ENCODE data around the gene CTLA4. TPM values are rescaled to one million over a fixed set of nuclear protein-coding genes. Genes with fewer than 3 reads are reported as not detected.

CTLA4 gene
- total and polyA plus RNA-seq, 9 of the 15 experiments (the other 6 are each of a cell fraction or from before 2014, with no cell fraction given): 0.10 to 0.22 (median 0.11) TPM; not detected in 4

DNA sequence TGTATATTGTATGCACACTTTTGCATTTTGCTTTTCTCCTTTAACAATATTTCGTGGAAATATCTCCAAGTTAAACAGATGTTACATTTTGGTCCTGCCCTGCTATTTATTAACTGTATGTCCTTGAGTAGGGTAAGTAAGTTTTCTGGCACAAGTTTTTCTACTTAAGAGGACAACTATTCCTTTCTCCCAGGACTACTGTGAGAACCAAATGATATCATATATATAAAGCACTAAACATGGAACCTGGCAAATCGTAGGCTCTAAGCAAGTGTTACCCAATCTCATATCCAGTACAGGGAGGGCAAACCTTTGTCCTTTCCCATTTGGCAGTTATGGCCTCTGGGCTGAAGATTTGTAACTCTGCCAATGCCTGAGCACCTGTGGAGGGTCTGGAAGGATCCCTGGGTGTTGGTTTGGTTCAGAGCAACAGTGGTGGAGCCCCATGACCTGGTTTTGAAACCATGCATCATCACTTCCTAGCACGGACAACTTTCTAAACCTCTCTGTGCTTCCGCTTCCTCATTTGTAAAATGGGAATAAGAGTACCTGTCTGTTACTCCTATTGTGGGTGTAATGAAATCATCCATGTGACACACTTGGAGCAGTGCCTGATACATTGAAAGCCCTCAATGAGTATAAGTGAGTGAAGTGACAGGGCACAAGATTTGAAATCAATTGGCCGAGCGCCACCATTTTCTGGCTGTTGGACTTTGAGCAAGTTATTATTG, 40.7 kb downstream of the CTLA4 start:
- no peaks in the 10 kb centered on the region for H3K79me2 ChIP-seq (ENCODE audit: control insufficient read depth, insufficient read depth, low read length)
- H3K27me3 ChIP-seq (ENCODE audit: control insufficient read depth in 2 of 2, insufficient read depth in 2 of 2, low read length in 2 of 2): no peaks in the 10 kb centered on the region; a peak in 1 of 5 replicates
- BruUV-seq (replicated peaks): no TSS peak
- H3K36me3 ChIP-seq (ENCODE audit: control insufficient read depth, insufficient read depth, low read length): no peaks in the 10 kb centered on the region
- FAIRE-seq: no peak
- H3K4me2 ChIP-seq (ENCODE audit: insufficient read depth, low read length): no peak overlapping the region
- intact Hi-C loops (cut with micrococcal nuclease) (loop anchor here (5.0 kb wide), 2 partner anchors 146 to 426 kb away; no protein-coding TSS in a partner anchor), in situ Hi-C loops (cut with MboI) (no loop called here)
- no peak overlapping the region for H3K9ac ChIP-seq (ENCODE audit: insufficient read depth in 1 of 2, low read depth in 2 of 2, low read length in 2 of 2)
- POLR2A ChIA-PET: no interaction called here
- DNase-seq (ENCODE audit: extremely low read depth in 1 of 4, low spot score in 3 of 4): no peak
- H3K4me1 ChIP-seq (replicated peaks in 1 of 2; ENCODE audit: control insufficient read depth in 2 of 2, insufficient read depth in 2 of 2, low read length in 2 of 2): no peaks in the 10 kb centered on the region
- H3K27ac ChIP-seq (ENCODE audit: extremely low read depth, low read depth, low read length): no peak overlapping the region
- no peak overlapping the region for H2AFZ ChIP-seq (ENCODE audit: low read depth, low read length)
- no peaks in the 10 kb centered on the region for H3K9me3 ChIP-seq (replicated peaks; ENCODE audit: control insufficient read depth, insufficient read depth, low read depth, low read length)
- no peaks in the 10 kb centered on the region for H3K9me1 ChIP-seq (ENCODE audit: control insufficient read depth, insufficient read depth, low read length)
- CTCF ChIA-PET (ENCODE audit: low intra/inter-chr PET ratio): no interaction called here
- no peaks in the 10 kb centered on the region for H4K20me1 ChIP-seq (replicated peaks; ENCODE audit: control insufficient read depth, insufficient read depth, low read length)
- WGBS (ENCODE audit: insufficient coverage, low coverage, missing lambda C conversion rate): 0% methylated on average over 5 of the region's 6 CpGs
- ATAC-seq: no peak
- no peak overlapping the region for H3K4me3 ChIP-seq
- TF ChIP-seq, protein P1, sequence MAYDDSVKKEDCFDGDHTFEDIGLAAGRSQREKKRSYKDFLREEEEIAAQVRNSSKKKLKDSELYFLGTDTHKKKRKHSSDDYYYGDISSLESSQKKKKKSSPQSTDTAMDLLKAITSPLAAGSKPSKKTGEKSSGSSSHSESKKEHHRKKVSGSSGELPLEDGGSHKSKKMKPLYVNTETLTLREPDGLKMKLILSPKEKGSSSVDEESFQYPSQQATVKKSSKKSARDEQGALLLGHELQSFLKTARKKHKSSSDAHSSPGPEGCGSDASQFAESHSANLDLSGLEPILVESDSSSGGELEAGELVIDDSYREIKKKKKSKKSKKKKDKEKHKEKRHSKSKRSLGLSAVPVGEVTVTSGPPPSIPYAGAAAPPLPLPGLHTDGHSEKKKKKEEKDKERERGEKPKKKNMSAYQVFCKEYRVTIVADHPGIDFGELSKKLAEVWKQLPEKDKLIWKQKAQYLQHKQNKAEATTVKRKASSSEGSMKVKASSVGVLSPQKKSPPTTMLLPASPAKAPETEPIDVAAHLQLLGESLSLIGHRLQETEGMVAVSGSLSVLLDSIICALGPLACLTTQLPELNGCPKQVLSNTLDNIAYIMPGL (CRISPR knock-in tag; IDR thresholded peaks at IDR 0.05): no peak
- TF ChIP-seq ETV1 (tag; conservative IDR thresholded peaks at IDR 0.05; ENCODE audit: low read depth) (no peak), SIX5 (IDR thresholded peaks at IDR 0.05; ENCODE audit: borderline replicate concordance in 1 of 2, insufficient read depth in 1 of 2, low read depth in 1 of 2, low read length in 2 of 2) (no peak), SRSF1 (IDR thresholded peaks at IDR 0.05; ENCODE audit: low read depth, low read length) (no peak), ZZZ3 (IDR thresholded peaks at IDR 0.05) (no peak), PRPF4 (IDR thresholded peaks at IDR 0.05; ENCODE audit: insufficient read depth, low read depth, low read length, poor library complexity, severe bottlenecking) (no peak)
- TF ChIP-seq, protein P2, sequence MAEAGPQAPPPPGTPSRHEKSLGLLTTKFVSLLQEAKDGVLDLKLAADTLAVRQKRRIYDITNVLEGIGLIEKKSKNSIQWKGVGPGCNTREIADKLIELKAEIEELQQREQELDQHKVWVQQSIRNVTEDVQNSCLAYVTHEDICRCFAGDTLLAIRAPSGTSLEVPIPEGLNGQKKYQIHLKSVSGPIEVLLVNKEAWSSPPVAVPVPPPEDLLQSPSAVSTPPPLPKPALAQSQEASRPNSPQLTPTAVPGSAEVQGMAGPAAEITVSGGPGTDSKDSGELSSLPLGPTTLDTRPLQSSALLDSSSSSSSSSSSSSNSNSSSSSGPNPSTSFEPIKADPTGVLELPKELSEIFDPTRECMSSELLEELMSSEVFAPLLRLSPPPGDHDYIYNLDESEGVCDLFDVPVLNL (CRISPR knock-in tag; IDR thresholded peaks at IDR 0.05; ENCODE audit: low read depth): no peak
- TF ChIP-seq, protein P3, sequence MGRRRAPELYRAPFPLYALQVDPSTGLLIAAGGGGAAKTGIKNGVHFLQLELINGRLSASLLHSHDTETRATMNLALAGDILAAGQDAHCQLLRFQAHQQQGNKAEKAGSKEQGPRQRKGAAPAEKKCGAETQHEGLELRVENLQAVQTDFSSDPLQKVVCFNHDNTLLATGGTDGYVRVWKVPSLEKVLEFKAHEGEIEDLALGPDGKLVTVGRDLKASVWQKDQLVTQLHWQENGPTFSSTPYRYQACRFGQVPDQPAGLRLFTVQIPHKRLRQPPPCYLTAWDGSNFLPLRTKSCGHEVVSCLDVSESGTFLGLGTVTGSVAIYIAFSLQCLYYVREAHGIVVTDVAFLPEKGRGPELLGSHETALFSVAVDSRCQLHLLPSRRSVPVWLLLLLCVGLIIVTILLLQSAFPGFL (CRISPR knock-in tag; IDR thresholded peaks at IDR 0.05): no peak
- TF ChIP-seq, protein P4, sequence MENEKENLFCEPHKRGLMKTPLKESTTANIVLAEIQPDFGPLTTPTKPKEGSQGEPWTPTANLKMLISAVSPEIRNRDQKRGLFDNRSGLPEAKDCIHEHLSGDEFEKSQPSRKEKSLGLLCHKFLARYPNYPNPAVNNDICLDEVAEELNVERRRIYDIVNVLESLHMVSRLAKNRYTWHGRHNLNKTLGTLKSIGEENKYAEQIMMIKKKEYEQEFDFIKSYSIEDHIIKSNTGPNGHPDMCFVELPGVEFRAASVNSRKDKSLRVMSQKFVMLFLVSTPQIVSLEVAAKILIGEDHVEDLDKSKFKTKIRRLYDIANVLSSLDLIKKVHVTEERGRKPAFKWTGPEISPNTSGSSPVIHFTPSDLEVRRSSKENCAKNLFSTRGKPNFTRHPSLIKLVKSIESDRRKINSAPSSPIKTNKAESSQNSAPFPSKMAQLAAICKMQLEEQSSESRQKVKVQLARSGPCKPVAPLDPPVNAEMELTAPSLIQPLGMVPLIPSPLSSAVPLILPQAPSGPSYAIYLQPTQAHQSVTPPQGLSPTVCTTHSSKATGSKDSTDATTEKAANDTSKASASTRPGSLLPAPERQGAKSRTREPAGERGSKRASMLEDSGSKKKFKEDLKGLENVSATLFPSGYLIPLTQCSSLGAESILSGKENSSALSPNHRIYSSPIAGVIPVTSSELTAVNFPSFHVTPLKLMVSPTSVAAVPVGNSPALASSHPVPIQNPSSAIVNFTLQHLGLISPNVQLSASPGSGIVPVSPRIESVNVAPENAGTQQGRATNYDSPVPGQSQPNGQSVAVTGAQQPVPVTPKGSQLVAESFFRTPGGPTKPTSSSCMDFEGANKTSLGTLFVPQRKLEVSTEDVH (IDR thresholded peaks at IDR 0.05; ENCODE audit: low read depth, partially characterized antibody): no peak
- TF ChIP-seq, protein P5, sequence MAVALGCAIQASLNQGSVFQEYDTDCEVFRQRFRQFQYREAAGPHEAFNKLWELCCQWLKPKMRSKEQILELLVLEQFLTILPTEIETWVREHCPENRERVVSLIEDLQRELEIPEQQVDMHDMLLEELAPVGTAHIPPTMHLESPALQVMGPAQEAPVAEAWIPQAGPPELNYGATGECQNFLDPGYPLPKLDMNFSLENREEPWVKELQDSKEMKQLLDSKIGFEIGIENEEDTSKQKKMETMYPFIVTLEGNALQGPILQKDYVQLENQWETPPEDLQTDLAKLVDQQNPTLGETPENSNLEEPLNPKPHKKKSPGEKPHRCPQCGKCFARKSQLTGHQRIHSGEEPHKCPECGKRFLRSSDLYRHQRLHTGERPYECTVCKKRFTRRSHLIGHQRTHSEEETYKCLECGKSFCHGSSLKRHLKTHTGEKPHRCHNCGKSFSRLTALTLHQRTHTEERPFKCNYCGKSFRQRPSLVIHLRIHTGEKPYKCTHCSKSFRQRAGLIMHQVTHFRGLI (CRISPR knock-in tag; IDR thresholded peaks at IDR 0.05): no peak
